ENCODE data around the gene ASB16.
"Not testable (repeated sequence)": the region's sequence is repeated elsewhere in the genome, so short reads cannot be mapped to it uniquely, and the experiment has no call there.

The ASB16 gene

DNA sequence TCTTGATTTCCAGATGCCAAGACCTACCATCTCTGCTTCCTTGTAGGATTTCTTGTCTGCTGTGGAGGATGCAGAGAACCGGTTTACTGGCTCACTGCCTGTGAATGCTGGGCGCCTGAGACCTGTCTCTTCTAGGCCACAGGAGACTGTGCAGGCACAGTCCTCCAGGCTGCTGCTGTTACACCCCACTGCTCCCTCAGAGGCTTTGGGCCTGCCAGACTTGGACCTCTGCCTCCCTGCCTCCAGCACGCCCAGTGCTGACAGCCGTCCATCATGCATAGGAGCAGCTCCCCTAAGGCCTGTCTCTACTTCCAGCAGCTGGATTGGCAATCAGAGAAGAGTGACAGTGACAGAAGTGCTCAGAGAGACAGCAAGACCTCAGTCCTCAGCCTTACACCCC is 22.7 kb upstream of the ASB16 start:
- no peak for DNase-seq (ENCODE audit: low read depth in 2 of 2)

DNA sequence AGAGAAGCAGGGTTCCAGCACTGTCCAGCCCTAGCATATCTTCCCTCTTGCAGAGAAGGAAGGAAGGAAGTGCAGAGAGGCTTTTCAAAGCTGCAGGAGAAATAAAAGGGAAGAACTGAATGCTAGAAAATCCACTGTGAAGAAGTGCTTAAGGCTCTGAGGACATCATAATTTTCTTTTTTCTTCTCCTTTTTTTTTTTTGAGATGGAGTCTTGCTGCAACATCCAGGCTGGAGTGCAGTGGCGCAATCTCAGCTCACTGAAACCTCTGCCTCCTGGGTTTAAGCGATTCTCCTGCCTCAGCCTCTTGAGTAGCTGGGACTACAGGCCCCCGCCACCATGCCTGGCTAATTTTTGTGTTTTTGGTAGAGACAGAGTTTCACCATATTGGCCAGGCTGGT is 21.4 kb upstream of the ASB16 start:
- not testable (repeated sequence) for DNase-seq (ENCODE audit: low read depth in 2 of 2)

DNA sequence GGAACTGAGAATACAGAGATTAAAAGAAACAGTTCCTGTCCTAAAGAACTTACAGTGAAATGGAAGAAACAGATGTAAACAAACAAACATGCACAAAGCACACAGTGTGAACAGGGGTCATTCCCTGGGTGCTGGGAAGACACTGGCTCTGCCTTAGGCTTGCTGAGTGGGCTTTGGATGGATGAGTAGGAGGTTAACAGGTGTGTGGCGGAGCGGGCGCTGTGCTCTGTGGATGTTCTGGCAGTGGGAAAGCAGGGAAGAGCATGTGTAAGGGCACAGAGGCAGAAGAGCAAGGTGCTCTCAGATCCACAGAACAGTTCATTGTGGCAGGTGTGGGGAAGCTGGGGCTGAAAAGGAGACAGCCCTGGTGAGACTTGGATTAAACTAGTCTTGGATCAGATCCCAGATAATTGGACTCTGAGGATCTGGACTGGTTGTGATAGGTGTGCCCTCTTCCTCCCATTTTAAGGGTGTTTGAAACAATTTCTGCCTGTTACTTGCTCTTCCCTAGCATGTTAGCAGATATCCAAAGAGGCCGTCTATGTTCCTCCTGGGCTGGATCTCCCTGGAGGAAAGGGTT is 20.7 kb upstream of the ASB16 start:
- no peak for DNase-seq (ENCODE audit: low read depth in 2 of 2)

DNA sequence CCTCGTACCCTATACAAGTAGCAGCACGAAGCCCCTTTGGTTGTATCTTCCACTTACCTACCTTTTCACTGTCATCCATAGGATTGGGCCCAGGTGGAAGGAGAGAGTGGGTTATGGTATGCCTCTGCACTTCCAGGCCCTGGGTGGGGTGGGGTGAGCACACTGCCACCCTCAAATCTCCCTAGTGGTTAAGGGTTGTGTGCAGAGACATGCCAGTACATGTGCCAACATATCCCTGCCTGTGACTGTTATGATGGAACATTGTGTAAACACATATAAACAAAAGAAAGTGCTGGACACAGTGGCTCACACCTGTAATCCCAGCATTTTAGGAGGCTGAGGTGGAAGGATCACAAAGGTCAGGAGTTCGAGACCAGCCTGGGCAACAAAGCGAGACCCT is 17.6 kb upstream of the ASB16 start:
- no peak for DNase-seq (ENCODE audit: low read depth in 2 of 2)

DNA sequence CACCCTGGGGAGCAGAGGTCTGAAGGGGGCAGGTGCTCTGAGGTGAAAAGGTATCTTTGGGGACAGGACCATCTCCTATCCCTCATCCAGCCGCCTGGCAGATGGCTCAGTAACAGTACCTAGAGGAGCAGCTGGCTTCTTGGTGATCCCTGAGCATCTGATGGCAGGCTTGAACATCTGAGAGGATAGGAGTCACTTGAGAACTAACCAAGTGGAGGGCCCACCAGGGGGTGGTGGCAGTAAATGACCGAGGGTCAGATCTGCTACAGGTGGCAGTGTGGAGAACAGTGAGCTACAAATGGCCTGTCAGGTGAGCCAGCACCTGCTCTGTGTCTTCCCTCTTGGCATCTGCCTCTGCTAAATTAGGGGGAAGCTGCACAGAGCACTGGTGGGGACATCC is 15.0 kb upstream of the ASB16 start:
- no peak for DNase-seq (ENCODE audit: low read depth in 2 of 2)

DNA sequence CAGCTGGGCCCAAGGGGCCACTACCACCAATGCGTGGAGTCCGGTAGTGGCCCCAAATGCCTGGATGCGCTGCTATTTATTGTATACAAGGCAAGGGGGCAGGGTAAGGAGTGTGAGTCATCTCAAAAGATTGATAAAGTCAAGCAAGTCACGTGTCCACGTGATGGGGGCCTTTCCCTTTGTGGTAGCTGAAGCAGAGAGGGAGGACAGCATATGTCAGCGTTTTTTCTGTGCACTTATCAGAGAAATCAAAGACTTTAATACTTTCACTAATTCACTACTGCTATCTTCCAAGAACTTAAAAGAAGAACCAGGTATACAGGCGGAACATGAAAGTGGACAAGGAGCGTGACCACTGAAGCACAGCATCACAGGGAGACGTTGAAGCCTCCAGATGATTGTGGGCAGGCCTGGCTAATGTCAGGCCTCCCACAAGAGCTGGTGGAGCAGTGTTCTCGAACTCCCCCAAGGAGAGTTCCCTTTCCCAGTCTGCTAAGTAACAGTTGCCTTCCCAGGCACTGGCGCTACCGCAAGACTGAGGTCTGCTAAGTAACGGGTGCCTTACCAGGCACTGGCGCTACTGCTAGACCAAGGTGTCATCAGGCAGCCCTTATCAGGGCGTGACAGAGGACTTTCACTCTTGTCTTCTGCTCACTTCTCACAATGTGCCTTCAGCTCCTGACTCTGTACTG is 10.8 kb upstream of the ASB16 start:
- no peak for DNase-seq (ENCODE audit: low read depth in 2 of 2)

DNA sequence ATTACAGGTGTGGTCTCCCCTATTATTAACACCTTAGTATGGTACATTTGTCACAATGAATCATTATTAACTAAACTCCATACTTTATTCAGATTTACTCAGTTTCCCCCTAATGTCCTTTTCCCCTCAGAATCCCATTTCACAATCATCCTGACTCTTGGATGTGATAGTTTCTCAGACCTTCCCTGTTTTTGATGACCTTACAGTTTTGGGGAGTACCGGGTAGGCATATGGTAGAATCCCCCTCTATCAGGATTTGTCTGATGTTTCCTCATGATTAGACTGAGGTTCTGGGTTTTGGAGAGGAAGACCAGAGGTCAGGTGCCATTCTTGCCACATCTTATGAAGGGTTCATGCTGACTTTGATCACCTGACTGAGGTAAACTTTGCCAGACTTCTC is 6.0 kb upstream of the ASB16 start:
- DNase-seq (ENCODE audit: low read depth in 2 of 2): no peak

DNA sequence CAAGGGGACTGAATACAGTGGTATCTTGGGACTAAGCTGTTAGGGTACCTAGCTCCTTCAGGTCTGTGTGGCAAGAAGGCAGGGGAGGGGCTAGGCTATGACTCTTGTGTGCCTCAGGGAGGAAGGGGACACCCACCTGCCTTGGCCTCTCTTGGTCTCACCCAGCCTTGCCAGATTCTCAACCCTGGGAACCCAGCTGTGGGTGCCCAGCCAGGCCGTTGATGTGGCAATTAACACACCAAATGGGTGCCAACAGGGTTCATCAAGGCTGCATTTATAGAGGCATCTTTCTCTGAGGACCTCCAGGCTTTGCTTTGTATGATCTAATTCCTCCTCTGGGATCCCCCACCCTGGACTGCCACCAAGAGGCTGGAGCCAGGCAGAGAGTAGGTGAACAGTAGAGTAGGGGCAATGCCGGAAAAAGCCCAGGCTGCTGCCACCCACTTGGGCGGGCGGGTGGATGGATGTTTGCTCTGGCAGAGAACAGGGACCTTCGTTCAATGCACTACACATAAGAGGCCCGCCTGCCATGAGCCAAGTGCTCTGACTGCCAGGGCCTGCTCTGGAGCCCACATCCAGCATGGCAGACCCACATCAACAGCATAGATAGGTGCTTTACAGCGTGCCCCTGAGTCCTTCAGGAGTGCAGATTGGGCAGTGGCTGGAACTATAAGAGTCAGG is 3.2 kb upstream of the ASB16 start:
- no peak for DNase-seq (ENCODE audit: low read depth in 2 of 2)

DNA sequence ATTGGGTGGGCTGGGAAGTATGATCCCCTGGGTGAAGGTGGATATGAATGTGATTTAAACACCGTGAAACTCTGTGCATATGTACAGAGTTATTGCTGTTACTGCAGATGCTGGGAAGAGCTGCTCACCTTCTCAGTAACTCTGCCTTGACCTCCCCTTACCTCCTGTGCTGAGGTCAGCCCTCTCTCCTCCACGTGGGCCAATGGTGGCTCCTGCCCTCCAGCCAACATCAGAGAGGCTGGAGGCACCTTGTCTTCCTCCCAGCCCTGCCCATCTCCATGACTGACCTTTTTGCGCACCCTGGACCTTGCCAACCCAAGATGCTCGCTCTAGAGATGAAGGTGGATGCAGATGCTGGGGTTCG is 387 bp upstream of the ASB16 start:
- no peak for DNase-seq (ENCODE audit: low read depth in 2 of 2)

DNA sequence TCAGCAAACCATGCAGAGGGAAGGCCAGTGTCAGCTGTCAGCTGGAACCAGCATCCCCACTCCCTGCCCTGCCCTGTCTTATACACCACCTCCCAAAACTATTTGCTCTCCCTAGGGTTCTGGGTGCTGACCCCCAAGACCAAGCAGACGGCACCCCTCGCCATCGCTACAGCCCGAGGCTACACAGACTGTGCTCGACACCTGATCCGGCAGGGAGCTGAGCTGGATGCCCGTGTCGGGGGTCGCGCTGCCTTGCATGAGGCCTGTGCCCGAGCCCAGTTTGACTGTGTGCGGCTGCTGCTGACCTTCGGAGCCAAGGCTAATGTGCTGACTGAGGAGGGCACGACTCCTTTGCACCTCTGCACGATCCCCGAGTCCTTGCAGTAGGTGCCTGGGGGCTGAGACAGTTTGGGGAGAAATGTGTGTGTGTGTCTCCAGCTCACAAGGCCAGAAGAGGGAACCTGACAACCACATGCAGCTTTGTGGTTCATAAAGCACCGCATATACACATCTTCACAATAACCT is 1.5 kb downstream of the ASB16 start:
- DNase-seq (ENCODE audit: low read depth in 2 of 2): no peak

DNA sequence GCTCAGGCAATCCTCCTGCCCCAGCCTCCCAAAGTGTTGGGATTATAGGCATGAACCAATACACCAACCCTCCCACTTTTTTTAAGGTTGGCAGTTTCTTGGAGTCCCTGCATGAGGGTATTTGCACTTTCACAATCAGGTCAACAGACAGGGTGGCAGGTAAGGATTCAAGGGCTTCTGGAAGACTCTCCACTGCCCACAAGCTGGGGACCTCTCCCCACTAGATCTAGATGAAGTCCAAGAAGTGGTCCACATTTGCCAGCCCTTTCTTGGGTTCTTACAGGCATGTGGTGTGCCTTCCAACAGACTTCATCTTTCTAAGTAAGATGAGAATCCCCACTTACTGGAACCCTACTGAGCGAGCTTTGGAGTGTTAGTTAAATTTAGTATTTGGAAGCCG is 3.9 kb downstream of the ASB16 start:
- no peak for DNase-seq (ENCODE audit: low read depth in 2 of 2)

DNA sequence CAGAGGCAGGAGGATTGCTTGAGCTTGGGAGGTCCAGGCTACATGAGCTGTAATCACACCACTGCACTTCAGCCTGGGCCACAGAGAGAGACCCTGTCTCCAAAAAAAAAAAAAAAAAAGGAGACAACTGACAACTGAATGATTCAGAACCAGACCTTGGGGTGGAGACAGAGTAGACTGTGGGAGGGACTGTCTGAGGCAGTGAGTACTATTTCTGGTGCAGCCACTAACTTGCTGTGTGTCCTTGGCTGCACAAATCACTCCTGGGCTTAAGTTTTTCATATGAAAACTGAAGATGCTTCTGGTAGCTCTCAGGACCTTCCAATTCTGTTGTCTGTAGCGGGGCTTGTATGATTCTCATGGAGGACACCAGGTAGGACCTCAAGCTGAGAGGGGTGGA is 5.8 kb downstream of the ASB16 start:
- DNase-seq (ENCODE audit: low read depth in 2 of 2): no peak

DNA sequence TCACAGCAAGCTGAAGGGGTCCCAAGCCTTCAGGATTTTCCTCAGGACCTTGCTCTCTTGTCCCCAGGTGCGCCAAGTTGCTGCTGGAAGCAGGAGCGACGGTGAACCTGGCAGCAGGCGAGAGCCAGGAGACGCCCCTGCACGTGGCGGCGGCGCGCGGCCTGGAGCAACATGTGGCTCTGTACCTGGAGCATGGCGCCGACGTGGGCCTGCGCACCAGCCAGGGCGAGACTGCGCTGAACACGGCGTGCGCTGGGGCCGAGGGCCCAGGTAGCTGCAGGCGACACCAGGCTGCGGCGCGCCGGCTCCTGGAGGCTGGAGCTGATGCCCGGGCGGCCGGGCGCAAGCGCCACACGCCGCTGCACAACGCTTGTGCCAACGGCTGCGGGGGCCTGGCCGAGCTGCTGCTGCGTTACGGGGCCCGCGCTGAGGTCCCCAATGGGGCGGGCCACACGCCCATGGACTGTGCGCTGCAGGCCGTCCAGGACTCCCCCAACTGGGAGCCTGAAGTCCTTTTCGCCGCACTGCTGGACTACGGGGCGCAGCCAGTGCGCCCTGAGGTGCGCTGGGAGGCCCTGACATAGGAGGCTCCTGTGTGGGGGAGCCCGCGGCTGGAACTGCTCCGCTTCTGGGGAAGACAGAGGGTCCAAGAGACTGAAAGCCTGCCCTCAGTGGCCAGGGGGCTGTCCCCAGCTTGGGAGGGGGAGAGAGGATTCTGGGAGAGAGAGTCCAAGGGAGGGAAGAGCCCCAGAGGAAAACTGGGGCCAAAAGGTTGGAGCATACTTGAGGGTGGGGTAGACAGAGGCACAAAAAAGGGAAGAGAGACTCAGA is 6.4 kb downstream of the ASB16 start:
- DNase-seq (ENCODE audit: low read depth in 2 of 2): no peak

DNA sequence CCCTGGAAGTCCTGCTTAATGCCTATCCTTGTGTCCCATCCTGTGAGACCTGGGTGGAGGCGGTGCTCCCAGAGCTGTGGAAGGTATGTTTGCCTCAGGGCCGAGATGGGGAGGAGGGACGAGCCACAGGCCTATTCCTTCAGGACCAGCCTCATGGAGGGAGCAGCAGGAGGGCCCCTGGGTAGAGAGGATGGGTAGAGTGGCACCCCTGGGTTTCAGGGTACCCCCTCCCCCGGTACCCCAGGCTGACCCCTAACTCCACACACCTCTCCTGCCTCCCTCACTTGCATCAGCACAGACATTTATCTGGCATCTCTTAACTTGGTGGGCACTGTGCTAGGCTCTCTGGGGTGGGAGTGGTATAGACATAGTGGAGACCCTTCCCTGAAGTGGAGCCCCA is 7.1 kb downstream of the ASB16 start:
- no peak for DNase-seq (ENCODE audit: low read depth in 2 of 2)

DNA sequence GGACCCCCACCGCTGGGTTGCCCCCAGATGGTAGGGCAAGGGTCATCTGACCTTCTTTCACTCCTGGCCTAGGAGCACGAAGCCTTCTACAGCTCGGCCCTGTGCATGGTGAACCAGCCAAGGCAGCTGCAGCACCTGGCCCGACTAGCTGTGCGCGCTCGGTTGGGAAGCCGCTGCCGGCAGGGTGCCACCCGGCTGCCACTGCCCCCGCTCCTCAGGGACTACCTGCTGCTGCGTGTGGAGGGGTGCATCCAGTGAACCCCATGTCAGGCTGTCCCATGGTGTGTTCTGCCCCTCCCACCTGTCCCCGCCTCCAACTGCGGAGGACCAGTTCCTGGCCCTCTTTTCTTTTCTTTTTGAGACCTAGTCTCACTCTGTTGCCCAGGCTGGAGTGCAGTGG is 7.6 kb downstream of the ASB16 start:
- DNase-seq (ENCODE audit: low read depth in 2 of 2): no peak

DNA sequence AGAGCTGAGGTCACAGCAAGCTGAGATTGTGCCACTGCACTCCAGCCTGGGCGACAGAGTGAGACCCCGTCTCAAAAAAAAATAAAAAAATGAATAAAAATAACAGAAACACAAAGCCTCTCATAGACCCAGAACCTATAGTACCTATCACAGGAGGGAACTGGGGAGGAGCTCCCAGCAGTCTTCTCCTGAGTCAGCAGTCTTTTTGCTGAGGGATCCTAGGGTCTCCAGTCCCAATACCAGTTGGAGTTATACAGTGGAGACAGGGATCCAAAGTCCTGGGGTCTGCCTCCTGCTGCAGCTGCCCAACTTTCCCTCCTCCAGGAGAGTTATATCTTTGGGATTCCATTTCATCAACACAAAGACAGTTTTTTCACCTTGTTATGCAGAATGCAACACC is 12.5 kb downstream of the ASB16 start:
- no peak for DNase-seq (ENCODE audit: low read depth in 2 of 2)

DNA sequence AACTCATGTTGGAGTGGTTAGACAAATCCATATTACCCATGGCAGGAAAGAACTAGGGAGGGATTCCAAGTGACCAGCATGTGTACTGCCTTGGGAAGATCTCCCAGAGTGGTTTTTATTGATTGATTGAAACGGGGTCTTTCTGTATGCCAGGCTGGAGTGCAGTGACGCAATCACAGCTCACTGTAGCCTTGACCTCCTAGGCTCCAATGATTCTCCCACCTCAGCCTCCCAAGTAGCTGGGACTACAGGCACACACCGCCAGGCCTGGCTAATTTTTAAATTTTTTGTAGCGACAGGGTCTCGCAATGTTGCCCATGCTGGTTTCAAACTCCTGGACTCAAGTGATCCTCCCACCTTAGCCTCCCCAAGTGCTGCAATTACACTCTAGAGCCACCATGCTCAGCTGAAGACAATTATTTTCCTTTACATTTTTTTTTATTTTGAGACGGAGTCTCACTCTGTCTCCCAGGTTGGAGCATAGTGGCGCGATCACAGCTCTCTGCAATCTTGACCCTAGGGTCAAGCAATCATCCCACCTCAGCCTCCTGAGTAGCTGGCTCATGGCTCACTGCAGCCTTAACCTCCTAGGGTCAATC is 13.8 kb downstream of the ASB16 start:
- no peak for DNase-seq (ENCODE audit: low read depth in 2 of 2)

DNA sequence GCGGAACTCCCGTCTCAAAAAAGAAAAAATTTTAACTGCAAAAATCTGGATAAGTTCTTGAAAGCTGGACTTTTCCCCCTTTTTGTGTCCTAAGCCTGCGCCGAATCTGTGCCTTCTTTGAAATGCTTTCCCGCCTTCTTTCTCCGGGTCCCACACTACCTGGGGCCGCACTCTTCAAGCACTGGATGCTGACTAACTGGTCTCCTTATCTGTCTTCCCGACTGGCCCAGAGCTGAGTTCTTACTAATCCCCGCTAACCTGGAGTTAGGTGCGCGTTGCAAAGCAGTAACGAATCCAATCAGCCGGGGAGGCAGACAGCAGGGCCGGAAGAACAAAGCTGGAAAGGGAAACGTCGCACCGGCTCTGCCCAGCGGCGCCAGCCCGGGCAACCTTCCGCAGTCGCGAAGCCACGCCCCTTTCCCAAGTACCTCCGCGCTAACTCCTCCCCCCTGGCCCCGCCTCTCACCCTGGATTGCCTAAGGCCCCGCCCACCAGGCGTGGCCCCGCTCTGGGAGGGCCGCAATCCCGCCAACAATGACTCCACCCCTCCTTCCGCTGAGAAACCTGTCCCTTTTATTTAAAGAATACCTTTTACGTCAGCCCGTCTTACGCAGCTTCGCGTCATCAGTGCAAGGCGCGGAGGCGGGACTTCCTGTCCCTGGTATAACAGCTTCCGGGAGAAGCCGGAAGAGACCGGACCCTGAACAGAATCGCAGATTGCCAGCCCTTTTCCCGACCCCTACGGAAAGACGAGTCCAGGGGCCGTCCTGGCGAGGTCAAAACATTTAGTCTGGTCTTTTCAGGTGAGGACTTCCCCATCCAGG is 16.0 kb downstream of the ASB16 start, which contains the start of gene TMUB2:
Gene TMUB2 (plus strand): TSS at position 666 of the 824 bp plus-strand sequence. CDS start 737 bp downstream, outside the sequence.
- peak; percentile 99 to 100 for DNase-seq (ENCODE audit: low read depth in 2 of 2)

DNA sequence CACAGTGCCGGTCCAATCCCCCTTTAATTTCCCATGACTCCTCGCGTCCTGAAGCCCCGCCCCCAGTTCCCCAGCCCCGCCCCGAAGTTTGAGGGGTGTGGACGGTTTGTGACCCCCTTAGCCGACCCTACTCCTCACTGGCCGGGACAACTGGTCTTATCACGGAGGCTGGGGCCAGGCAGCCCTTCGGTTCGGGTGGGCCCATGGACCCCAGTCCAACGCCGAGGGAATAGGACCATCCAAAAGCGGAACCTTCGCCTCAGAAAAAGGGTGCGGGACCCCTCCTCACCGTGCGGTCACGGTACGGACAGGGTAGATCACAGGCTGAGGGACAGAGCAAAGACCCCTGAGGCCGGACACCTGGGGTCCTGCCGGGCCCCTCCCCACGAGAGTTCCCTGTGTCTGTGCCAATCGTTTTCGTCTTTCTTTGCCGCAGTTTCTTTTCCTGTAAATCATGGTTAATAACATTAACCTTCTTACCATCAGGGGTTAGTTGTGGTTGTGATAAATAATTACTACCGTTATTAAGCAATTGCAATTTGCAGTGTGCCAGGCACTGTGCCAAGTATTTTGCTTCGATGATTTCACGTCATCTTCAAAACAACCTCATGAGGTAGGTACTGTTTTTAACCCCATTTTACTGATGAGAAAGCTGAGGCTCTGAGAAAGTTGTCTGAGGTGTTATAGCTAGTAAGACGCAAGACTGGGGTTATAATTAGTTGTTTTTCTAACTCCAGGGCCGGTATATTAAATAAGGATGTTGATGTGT is 16.8 kb downstream of the ASB16 start:
- DNase-seq (ENCODE audit: low read depth in 2 of 2): peak in 1 of 2 donors; percentile 53
